ENCODE results near the gene KCNH2. TPM values are rescaled to one million over a fixed set of nuclear protein-coding genes. Genes with fewer than 3 reads are reported as not detected.
"Not testable (repeated sequence)": the region's sequence is repeated elsewhere in the genome, so short reads cannot be mapped to it uniquely, and the experiment has no call there.

Gene KCNH2
- total and polyA plus RNA-seq, 4 donors: 0.43 to 2.0 (median 1.3) TPM

DNA sequence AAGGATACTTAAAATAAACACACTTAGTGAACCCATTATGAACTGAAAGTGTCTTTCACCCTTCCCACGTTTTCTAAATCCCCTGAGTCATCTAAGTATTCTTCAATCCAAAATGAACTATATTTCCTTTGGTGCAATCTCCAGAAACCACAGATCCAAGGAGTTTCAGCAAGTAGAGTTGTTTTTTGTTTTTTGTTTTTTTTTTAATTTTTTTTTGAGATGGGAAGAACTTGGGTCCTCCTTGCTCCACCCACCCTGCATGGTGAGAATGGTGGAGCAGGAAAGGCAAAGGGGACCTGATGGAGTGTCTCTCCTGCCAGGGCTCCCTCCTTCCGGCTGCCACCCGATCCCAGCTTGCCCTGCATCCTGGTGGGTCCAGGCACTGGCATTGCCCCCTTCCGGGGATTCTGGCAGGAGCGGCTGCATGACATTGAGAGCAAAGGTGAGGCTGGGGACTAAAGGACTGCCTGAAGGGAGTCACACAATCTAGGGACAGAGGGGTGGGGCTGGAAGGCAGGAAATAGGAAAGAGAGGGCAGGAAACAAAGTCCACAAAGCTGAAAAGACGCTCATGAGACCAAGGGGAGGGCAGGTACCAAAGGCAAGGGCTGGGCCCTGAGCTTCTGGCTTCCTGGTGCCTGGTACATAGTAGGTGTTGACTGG lies 34.0 kb upstream of the KCNH2 start:
- TF ChIP-seq, protein P1, sequence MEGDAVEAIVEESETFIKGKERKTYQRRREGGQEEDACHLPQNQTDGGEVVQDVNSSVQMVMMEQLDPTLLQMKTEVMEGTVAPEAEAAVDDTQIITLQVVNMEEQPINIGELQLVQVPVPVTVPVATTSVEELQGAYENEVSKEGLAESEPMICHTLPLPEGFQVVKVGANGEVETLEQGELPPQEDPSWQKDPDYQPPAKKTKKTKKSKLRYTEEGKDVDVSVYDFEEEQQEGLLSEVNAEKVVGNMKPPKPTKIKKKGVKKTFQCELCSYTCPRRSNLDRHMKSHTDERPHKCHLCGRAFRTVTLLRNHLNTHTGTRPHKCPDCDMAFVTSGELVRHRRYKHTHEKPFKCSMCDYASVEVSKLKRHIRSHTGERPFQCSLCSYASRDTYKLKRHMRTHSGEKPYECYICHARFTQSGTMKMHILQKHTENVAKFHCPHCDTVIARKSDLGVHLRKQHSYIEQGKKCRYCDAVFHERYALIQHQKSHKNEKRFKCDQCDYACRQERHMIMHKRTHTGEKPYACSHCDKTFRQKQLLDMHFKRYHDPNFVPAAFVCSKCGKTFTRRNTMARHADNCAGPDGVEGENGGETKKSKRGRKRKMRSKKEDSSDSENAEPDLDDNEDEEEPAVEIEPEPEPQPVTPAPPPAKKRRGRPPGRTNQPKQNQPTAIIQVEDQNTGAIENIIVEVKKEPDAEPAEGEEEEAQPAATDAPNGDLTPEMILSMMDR (IDR thresholded peaks at IDR 0.05; ENCODE audit: control extremely low read depth, extremely low read depth): no peak
- peaks cover 0 to 8% (median 1%) of the 10 kb centered on the region in 3 donors for H3K27me3 ChIP-seq (ENCODE audit: control insufficient read depth in 3 of 3, insufficient read depth in 3 of 3, low read length in 2 of 3)
- no peaks in the 10 kb centered on the region for H3K9me3 ChIP-seq (ENCODE audit: control insufficient read depth in 4 of 4, insufficient read depth in 3 of 4, low read length in 3 of 4)
- H3K36me3 ChIP-seq (ENCODE audit: control insufficient read depth in 4 of 4, insufficient read depth in 4 of 4, low read length in 4 of 4): peaks cover 0 to 4% (median 0%) of the 10 kb centered on the region in 4 donors
- H3K27ac ChIP-seq (ENCODE audit: low read depth in 1 of 2, low read length in 1 of 2): no peak overlapping the region
- no peak overlapping the region for H3K4me3 ChIP-seq
- ATAC-seq (ENCODE audit: insufficient read depth, low FRiP score) (no peak), DNase-seq (no peak)
- no peak overlapping the region for H3K9ac ChIP-seq (ENCODE audit: insufficient read depth in 1 of 2, low read length in 2 of 2)
- WGBS, 2 donors: 76 to 80% methylated on average over 6 of the region's 6 CpGs
- peaks cover 0 to 36% (median 22%) of the 10 kb centered on the region in 5 donors for H3K4me1 ChIP-seq (ENCODE audit: control insufficient read depth in 5 of 5, insufficient read depth in 5 of 5, low read length in 5 of 5)

DNA sequence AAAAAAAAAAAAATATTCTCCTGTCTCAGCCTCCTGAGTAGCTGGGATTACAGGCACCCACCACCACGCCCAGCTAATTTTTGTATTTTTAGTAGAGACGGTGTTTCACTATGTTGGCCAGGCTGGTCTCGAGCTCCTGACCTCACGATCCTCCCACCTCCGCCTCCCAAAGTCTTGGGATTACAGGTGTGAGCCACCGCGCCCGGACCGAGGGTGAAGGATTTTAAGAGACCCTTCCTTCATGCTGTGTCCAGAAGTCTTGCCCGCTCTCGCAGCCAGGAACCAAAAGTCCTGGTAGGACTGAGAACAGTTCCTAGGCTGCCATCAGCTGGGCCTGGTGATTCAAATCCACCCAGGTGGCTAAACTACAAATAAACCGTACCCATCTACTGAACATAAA lies 33.5 kb upstream of the KCNH2 start:
- not testable (repeated sequence) for H3K27me3 ChIP-seq (ENCODE audit: control insufficient read depth in 3 of 3, insufficient read depth in 3 of 3, low read length in 2 of 3); H3K9ac ChIP-seq (ENCODE audit: insufficient read depth in 1 of 2, low read length in 2 of 2); H3K4me3 ChIP-seq; ATAC-seq (ENCODE audit: insufficient read depth, low FRiP score); H3K9me3 ChIP-seq (ENCODE audit: control insufficient read depth in 4 of 4, insufficient read depth in 3 of 4, low read length in 3 of 4); DNase-seq; H3K27ac ChIP-seq (ENCODE audit: low read depth in 1 of 2, low read length in 1 of 2); H3K36me3 ChIP-seq (ENCODE audit: control insufficient read depth in 4 of 4, insufficient read depth in 4 of 4, low read length in 4 of 4)
- WGBS, 2 donors: 84 to 85% methylated on average over 12 of the region's 12 CpGs
- peaks cover 0 to 36% (median 27%) of the 10 kb centered on the region in 5 donors for H3K4me1 ChIP-seq (ENCODE audit: control insufficient read depth in 5 of 5, insufficient read depth in 5 of 5, low read length in 5 of 5)

DNA sequence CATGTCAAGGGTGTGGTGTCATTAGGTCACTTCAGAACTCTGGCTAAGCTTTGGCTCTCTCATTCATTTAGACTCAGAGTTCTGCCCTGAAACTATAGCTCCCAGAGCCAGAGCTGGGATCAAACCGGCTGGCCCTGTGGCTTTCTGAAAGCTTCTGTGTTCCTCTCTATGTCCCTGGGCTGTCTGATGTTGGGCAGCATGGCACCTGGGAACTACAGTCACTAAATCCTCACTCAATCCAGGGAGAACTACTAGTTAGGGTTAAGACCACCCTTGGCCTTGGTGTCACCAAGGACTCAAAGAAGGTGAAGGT lies 32.9 kb upstream of the KCNH2 start:
- H3K4me1 ChIP-seq (ENCODE audit: control insufficient read depth in 5 of 5, insufficient read depth in 5 of 5, low read length in 5 of 5): peaks cover 0 to 36% (median 27%) of the 10 kb centered on the region in 5 donors

DNA sequence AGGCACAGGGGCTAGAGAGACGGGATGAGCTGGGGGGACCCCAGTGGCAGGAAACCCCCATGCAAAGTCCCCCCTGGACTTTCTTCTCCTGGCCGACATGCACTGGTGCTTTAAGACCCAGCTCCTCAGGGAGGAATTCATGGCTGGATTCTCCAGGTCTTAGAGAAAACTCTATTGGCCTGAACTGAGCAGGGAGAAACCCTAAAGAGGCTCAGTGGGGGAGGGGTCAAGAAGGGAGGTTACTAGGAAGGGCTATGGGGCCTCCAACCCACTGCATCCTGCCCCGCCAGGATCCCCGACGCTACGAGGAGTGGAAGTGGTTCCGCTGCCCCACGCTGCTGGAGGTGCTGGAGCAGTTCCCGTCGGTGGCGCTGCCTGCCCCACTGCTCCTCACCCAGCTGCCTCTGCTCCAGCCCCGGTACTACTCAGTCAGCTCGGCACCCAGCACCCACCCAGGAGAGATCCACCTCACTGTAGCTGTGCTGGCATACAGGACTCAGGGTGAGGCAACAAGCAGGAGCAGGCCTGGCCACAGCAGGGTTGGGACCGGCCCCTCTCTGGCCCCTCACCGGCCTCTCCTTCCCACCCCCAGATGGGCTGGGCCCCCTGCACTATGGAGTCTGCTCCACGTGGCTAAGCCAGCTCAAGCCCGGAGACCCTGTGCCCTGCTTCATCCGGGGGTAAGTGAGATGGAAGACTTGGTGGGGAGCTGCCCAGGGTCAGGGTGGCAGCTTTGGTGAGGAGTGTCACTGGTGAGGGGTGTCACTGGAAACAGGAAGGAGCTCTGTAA lies 32.4 kb upstream of the KCNH2 start:
- H3K36me3 ChIP-seq (ENCODE audit: control insufficient read depth in 4 of 4, insufficient read depth in 4 of 4, low read length in 4 of 4): peaks cover 0 to 7% (median 0%) of the 10 kb centered on the region in 4 donors
- TF ChIP-seq, protein P1 (IDR thresholded peaks at IDR 0.05; ENCODE audit: control extremely low read depth, extremely low read depth): no peak
- 20 to 24% methylated on average over 17 to 18 of the region's 18 CpGs for WGBS, 2 donors
- no peaks in the 10 kb centered on the region for H3K27me3 ChIP-seq (ENCODE audit: control insufficient read depth in 3 of 3, insufficient read depth in 3 of 3, low read length in 2 of 3)
- ATAC-seq (ENCODE audit: insufficient read depth, low FRiP score): no peak
- peak overlapping the region in 1 of 2 donors; percentile 24 for H3K9ac ChIP-seq (ENCODE audit: insufficient read depth in 1 of 2, low read length in 2 of 2)
- peak overlapping the region; percentile 13 for H3K4me3 ChIP-seq
- H3K9me3 ChIP-seq (ENCODE audit: control insufficient read depth in 4 of 4, insufficient read depth in 3 of 4, low read length in 3 of 4): no peaks in the 10 kb centered on the region
- peak overlapping the region in 1 of 2 donors; percentile 44 for H3K27ac ChIP-seq (ENCODE audit: low read depth in 1 of 2, low read length in 1 of 2)
- DNase-seq: peak; percentile 55 to 85 (median 83)
- H3K4me1 ChIP-seq (ENCODE audit: control insufficient read depth in 5 of 5, insufficient read depth in 5 of 5, low read length in 5 of 5): peaks cover 0 to 36% (median 27%) of the 10 kb centered on the region in 5 donors

More for the DNA sequence above, 32.9 kb upstream of the KCNH2 start:
- Histone ChIP-seq H3K36me3 (ENCODE audit: control insufficient read depth in 4 of 4, insufficient read depth in 4 of 4, low read length in 4 of 4) (peaks cover 0 to 7% (median 0%) of the 10 kb centered on the region in 4 donors), H3K27ac (ENCODE audit: low read depth in 1 of 2, low read length in 1 of 2) (no peak overlapping the region), H3K4me3 (no peak overlapping the region), H3K9ac (ENCODE audit: insufficient read depth in 1 of 2, low read length in 2 of 2) (peak overlapping the region in 1 of 2 donors; percentile 24), H3K9me3 (ENCODE audit: control insufficient read depth in 4 of 4, insufficient read depth in 3 of 4, low read length in 3 of 4) (no peaks in the 10 kb centered on the region), H3K27me3 (ENCODE audit: control insufficient read depth in 3 of 3, insufficient read depth in 3 of 3, low read length in 2 of 3) (no peaks in the 10 kb centered on the region)
- DNase-seq: no peak
- ATAC-seq (ENCODE audit: insufficient read depth, low FRiP score): no peak
- 55 to 73% methylated on average over 1 of the region's 1 CpG for WGBS, 2 donors
- TF ChIP-seq, protein P1 (IDR thresholded peaks at IDR 0.05; ENCODE audit: control extremely low read depth, extremely low read depth): no peak

Data from lung (tissue), 12 donors.